Fibroblast of mammary gland (primary cell): Measurements from ENCODE around the gene HADHA.
"Not testable (repeated sequence)": the region's sequence is repeated elsewhere in the genome, so short reads cannot be mapped to it uniquely, and the experiment has no call there.

ENCODE experiments used
- DNase-seq: peaks from one replicate; pipeline ENCODE4 v3.0.0-alpha.2; 2010; ENCODE audit warnings: low read depth
- H3K4me3 ChIP-seq: 2 replicates; pipeline ENCODE4 v1.5.1; 2011; ENCODE audit warnings: low read depth, mild to moderate bottlenecking, low read length, moderate library complexity; ENCODE audit not compliant: control insufficient read depth
- CTCF ChIP-seq: conservative IDR thresholded peaks from 2 replicates; pipeline ENCODE4 v1.5.1; 2011; ENCODE audit warnings: low read depth, low read length, inconsistent platforms; ENCODE audit not compliant: control insufficient read depth, insufficient read depth

The HADHA gene

GRCh38 chr2:26268213-26268612 is 23.8 kb upstream of the HADHA start:
- H3K4me3 ChIP-seq, result no peak overlapping the region
- peak; percentile 23 for DNase-seq

GRCh38 chr2:26258836-26259235 is 14.4 kb upstream of the HADHA start:
- DNase-seq, H3K4me3 ChIP-seq: not testable (repeated sequence)

More at GRCh38 chr2:26268213-26268612, 23.8 kb upstream of the HADHA start:
- TF ChIP-seq CTCF, result no peak

- no peak for DNase-seq
- TF ChIP-seq CTCF, result no peak
- no peak overlapping the region for H3K4me3 ChIP-seq
Observed at GRCh38 chr2:26255759-26256384, 11.4 kb upstream of the HADHA start.

- H3K4me3 ChIP-seq, result no peak overlapping the region
- peak; percentile 28 for DNase-seq
- TF ChIP-seq CTCF, result no peak
Observed at GRCh38 chr2:26251893-26252292, 7.5 kb upstream of the HADHA start.

GRCh38 chr2:26249625-26250024 is 5.2 kb upstream of the HADHA start:
- no peak for DNase-seq
- no peak overlapping the region for H3K4me3 ChIP-seq
- TF ChIP-seq CTCF, result no peak

GRCh38 chr2:26246818-26247217 is 2.4 kb upstream of the HADHA start:
- peak overlapping the region; percentile 33 for H3K4me3 ChIP-seq
- TF ChIP-seq CTCF, result no peak
- DNase-seq, result peak; percentile 94

GRCh38 chr2:26245810-26246209 is 1.4 kb upstream of the HADHA start:
- peak; percentile 30 for DNase-seq
- H3K4me3 ChIP-seq, result peak overlapping the region; percentile 97

More at GRCh38 chr2:26245810-26246209, 1.4 kb upstream of the HADHA start:
- no peak for TF ChIP-seq CTCF
